GM12891 (cell line): ENCODE results near the gene FOXA3.
A peak's percentile ranks its signal among the peaks of the same experiment; 100 is the strongest.

Experiments
- DNase-seq: peaks from one replicate; pipeline ENCODE4 v3.0.0; 2011; ENCODE audit warnings: low spot score; ENCODE audit not compliant: insufficient read length
- FAIRE-seq: peaks from 2 replicates; lab custom pipeline; 2011; peaks lifted over from hg19 to GRCh38; lab: Jason Lieb, UNC
- PAX5 ChIP-seq: IDR thresholded peaks from 2 replicates; pipeline ENCODE4 v1.6.1; 2011; ENCODE audit warnings: low read length, moderate library complexity, mild to moderate bottlenecking; ENCODE audit not compliant: insufficient read depth, severe bottlenecking
- POLR2A ChIP-seq: IDR thresholded peaks from 2 replicates; pipeline ENCODE4 v1.6.1; 2011; ENCODE audit warnings: low read depth, low read length, control low read depth
- POLR2AphosphoS5 ChIP-seq: IDR thresholded peaks from 2 replicates; pipeline ENCODE4 v1.6.1; 2011; ENCODE audit warnings: low read depth, low read length, control low read depth
- POU2F2 ChIP-seq: IDR thresholded peaks from 2 replicates; pipeline ENCODE4 v1.6.1; 2011; ENCODE audit warnings: low read depth, mild to moderate bottlenecking, control low read depth, low read length, moderate library complexity
- SPI1 ChIP-seq: IDR thresholded peaks from 2 replicates; pipeline ENCODE4 v1.6.1; 2011; ENCODE audit warnings: low read depth, low read length, control low read depth
- TAF1 ChIP-seq: IDR thresholded peaks from 2 replicates; pipeline ENCODE4 v1.6.1; 2011; ENCODE audit warnings: low read depth, low read length, control low read depth

Gene FOXA3

DNA sequence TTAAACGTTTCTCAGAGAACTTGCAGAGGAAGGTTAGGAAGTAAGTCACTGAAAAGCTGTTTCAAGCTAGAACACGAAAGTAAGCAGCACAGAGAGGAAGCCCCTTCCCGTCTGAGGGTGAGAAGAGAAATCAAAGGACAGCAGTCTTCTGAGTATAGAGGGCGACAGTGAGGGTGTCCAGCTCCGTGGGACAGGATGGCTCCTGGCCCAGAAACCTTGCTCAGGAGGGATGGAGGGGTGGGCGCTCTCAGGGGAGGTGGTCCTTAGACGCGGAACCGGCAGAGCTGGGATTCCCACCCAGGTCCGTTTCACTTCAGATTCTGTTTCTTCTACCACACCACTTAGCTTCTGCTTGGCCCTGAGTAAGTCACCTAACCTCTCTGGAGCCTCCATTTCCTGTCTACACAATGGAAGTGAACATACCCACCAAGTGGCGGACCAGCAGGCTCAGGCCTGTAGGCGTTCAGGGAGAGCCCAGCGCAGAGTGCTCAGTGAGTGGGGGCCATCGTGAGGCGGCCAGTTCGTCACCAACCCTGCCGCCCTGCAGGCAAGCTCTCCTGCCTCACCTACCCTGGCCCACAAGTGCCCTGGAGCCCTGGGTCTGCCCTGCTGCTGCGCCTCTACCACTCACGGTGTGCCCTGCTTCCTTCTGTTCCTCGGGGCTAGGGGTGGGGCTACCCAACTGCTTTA, 43.6 kb upstream of the FOXA3 start:
- no peak for FAIRE-seq

DNA sequence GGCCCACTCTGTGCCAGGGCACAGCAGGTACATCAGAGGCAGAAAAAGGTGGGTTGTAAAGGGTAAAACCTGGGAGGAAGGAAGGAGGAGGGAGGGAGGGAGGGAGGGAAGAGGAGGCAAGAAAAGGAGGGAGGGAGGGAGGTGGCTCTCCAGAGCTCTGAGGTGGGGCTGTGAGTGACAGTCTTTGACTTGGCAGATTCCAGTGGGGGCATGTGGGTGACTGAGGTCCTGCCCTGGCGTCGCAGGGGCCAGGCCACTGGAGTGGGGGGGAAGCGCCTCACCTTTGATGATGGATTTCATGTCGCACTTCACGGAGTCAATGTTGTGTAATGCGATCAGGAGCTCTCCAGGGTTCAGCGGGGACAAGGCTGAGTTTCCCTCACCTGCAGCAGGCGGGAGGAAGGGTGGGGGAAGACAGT, 43.0 kb upstream of the FOXA3 start:
- TF ChIP-seq TAF1 (no peak), POLR2AphosphoS5 (no peak), POU2F2 (no peak), POLR2A (no peak)
- DNase-seq: no peak
- FAIRE-seq: no peak

More for the DNA sequence above, 43.6 kb upstream of the FOXA3 start:
- TF ChIP-seq POU2F2 (no peak), POLR2AphosphoS5 (no peak), POLR2A (no peak), TAF1 (no peak), SPI1 (no peak), PAX5 (no peak)
- no peak for DNase-seq

DNA sequence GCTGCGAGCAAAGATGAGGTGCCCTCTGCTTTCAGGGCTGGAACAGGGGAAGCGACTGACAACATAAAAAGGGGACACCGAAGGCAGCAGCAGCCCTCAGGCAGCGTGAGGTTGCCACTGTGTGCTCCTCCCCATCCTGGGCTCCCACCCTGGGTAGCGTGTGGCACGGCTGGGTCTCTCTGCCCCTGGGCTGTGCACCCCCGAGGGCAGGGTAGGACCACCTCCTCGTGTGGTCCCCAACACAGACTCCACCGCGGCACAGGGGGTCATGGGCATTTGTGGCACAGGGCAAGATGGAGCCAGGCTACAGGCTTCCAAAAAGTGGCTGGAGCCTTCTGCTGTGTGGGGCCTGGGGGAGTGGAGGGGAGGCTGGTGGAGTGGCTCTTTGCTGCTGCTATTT, 42.6 kb upstream of the FOXA3 start:
- DNase-seq (no peak), FAIRE-seq (no peak)
- TF ChIP-seq POU2F2 (no peak), POLR2AphosphoS5 (no peak), PAX5 (no peak)

DNA sequence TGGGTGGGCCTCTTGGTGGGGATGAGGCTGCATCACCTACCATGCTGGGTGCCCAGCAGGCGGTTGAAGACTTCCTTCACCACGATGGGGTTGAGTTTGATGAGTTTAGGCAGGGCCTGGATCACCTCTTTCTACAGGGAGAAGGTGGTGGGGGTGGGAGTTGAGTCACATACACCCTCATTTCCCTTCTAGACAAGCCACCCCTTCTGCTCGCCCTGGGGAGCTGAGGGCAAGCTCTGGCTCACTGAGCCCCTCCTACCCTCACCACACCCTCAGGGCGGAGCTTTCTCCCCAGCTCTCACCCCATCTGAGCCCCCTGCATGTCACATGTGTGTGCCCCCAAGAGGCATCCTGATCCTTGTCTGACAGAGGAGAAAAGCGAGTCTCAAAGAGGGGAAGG, 41.4 kb upstream of the FOXA3 start:
- no peak for TF ChIP-seq POLR2A
- no peak for TF ChIP-seq POLR2AphosphoS5
- TF ChIP-seq POU2F2: no peak
- no peak for TF ChIP-seq TAF1
- TF ChIP-seq PAX5: no peak
- no peak for TF ChIP-seq SPI1

DNA sequence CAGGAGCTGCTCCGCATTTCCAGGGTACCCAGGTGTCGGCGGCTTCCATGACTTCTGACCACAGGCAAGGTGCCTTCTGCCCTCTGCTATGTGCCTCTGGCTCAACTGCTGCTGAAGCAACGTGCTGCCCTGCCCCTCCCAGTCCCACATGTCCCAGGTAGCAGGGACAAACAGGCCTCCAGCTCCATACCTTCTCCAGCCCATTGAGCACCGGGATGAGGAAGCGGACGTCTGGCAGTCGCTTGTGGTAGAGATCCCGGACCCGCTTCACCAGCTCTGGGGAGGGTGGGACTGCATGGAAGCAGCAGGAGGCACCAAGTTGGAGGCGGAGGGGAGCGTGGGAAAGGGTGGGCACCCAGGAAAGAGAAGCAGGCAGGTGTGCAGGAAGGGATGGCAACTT, 40.9 kb upstream of the FOXA3 start:
- DNase-seq (no peak), FAIRE-seq (no peak)
- TF ChIP-seq POU2F2: no peak
- TF ChIP-seq POLR2AphosphoS5: no peak

More for the DNA sequence above, 41.4 kb upstream of the FOXA3 start:
- DNase-seq: no peak
- no peak for FAIRE-seq

DNA sequence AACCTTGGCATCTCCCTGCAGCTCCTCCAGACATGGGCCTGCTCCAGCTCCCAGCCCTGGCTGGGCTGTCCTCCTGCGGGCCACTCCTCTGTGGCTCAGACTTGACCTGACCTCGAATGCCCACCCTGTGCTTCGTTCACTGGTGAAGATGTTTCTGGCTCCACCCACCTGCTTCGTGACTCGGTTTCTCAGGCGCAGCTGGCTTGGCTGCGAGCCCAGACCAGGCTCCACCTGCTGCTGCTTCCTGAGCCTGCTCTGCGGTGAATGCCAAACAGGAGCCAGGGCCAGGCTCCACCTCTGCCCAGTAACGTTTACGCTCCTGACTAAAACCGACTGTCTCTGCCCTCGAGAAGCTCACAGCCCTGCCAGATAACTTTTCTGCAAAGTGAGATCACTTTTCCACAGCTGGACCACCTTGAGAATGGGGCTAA, 40.1 kb upstream of the FOXA3 start:
- FAIRE-seq: no peak
- no peak for DNase-seq
- TF ChIP-seq TAF1 (no peak), PAX5 (no peak), POLR2AphosphoS5 (peak; percentile 32; the same call in 1 of the 2 replicates)

DNA sequence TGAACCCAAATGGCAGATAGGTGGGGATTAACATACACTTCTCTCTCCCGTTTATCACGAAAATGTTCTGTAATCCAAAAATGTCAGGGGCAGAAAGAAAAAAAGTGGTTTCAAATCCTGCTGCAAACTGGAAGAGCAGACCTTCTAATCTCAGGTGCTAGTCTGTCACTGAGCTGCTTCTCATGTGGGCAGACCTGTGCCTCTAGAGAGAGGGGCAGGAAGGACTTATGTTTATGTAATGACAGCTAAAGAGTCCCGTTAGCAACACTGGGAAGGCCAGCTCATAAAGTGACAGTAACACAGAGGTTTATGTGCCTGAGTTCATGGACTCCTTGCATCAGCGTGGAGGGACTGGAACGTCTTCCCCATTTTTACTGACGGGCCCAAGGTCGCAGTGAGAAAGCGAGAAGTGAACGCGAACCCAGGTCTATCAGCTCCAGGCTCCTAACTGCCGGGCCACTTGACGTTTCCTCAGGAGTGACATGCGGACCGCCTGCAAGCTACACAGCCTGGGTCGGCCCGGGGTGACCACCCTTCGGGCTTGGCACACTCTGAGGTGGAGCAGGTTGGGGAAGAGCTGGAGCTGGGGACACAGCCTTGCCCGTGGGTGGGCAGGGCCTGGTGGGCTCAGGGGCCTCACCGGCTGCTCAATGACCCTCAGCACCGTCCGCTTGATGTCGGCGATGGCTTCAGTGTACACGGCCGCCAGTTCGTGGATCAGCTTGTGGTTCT, 39.4 kb upstream of the FOXA3 start:
- DNase-seq: no peak
- TF ChIP-seq TAF1: no peak
- TF ChIP-seq POLR2A: no peak
- no peak for TF ChIP-seq PAX5
- no peak for TF ChIP-seq POLR2AphosphoS5
- peak; percentile 43 for FAIRE-seq

DNA sequence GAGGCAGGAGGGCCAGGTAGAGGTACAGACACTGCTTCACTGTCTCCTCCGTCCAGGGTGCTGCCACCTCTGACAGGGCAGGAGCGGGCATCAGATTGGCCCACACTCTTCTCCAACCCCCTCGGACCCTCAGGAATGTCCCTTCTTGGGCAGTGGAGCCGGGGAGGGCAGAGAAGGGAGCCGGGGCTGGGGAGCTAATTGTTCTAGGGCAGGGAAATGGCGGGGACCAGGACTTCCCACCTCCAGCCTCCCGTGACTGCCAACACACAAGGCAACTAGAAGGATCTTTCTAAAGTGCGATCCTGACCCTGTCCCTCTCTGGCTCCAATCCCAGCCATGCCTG, 38.9 kb upstream of the FOXA3 start:
- FAIRE-seq (no peak), DNase-seq (no peak)

DNA sequence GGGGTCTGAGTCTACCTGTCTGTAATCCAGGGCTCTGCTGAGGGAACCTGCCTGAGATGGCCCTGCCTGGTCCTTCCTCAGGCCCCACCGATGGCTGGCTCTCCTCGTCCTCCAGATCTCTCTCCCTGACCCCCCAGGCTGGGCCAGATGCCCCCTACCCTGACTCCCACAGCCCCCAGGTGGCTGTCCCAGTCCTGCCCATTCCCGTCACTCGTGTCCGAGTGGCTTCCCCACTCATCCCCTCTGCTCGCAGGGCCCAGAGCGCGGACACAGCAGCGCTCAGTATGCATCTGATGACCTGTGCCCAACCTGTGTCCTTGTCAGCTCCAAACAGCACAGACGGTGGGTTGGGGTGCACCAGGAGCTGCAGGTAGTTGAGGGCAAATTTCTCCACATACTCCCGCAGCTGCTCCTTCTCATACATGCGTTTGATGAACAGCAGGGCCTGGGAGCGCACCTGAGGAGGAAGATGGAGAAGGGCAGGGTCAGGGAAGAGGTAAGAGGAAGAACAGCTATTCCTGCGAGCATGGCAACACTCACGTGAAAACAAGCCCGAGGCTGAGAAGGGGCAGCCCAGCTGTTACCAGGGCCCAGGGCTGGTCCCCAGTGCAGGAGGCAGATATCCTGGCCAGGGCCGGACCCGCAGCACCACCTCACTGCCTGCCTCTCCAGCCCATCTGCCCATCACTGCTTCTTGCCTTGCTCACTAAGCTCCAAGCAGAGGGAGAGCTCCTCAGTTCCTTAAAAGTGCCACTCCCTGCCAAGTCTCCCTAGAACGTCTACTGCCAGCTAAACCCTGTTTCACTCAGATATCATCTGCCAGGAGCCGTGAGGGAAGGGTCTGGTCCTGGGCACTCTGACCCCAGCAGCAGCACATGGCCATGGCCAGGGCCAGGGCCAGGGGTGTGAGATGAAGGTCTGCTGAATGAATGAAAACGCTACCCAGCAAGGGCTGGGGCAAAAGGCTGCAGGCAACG, 37.9 kb upstream of the FOXA3 start:
- no peak for TF ChIP-seq PAX5
- TF ChIP-seq SPI1: no peak
- TF ChIP-seq POLR2AphosphoS5: no peak
- no peak for TF ChIP-seq POLR2A
- no peak for TF ChIP-seq POU2F2
- no peak for TF ChIP-seq TAF1
- DNase-seq: no peak
- FAIRE-seq: no peak

More for the DNA sequence above, 38.9 kb upstream of the FOXA3 start:
- TF ChIP-seq POLR2AphosphoS5 (no peak), POLR2A (no peak), TAF1 (no peak), POU2F2 (no peak), PAX5 (no peak), SPI1 (no peak)

DNA sequence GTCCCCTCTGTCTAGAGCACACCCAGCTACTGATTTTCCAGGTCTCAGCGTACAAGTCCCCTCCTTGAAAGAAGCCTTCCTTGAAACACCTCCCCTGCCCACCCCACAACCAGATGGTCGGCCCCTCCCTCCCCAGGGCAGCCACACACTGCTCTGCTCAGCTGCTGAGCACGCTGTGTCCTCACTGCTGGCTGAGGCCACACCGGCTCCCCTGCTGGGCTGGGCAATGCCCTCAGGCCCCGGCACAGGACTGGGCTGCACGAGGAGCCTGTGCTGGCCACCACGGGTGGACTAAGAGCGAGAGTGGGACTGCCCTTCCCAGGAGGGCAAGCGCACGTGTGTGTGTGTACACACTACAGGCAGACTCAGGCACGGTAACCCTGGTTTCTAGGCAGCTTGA, 37.2 kb upstream of the FOXA3 start:
- FAIRE-seq (no peak), DNase-seq (no peak)
- TF ChIP-seq POLR2A (no peak), SPI1 (no peak), TAF1 (no peak), POLR2AphosphoS5 (no peak), PAX5 (no peak), POU2F2 (no peak)
